ENCODE results near the gene SLC25A13.
"Not testable (repeated sequence)": the region's sequence is repeated elsewhere in the genome, so short reads cannot be mapped to it uniquely, and the experiment has no call there.

SLC25A13 gene

DNA sequence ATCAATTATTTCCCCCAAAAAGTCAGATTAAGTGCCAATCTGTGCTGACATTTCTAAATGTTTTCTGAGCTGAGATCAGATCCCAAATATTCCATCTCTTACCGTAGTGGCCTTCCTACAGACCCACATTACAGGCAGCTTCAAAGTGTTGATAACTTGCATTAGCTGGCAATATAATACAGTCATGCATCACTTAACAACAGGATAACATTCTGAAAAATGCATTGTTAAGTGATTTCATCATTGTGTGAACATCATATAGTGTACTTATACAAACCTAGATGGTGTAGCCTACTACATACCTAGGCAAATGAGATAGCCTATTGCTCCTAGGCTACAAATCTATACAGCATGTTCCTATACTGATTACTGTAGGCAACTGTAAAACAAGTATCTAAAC, 22.4 kb downstream of the SLC25A13 start:
- no peak for DNase-seq (ENCODE audit: low read depth in 1 of 2, low spot score in 1 of 2)

DNA sequence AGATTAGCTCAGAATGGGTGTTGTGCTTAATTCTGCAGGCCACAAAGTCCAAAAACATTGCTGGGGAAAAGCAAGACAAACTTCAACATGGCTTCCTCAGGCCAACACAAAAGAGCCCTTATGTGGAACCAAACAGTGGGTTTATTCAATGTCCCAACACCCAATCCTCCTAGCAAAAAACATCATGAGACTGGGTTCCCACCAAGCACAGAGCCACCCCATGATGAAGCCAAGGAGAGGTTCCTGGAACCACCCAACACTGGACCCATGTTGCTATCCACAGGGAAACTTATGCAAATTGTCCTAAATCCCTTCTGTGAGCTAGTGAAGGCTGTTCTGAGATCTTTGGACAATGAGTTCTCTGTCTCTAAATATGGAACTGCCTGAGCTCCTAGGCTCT, 24.0 kb downstream of the SLC25A13 start:
- DNase-seq (ENCODE audit: low read depth in 1 of 2, low spot score in 1 of 2) = no peak

DNA sequence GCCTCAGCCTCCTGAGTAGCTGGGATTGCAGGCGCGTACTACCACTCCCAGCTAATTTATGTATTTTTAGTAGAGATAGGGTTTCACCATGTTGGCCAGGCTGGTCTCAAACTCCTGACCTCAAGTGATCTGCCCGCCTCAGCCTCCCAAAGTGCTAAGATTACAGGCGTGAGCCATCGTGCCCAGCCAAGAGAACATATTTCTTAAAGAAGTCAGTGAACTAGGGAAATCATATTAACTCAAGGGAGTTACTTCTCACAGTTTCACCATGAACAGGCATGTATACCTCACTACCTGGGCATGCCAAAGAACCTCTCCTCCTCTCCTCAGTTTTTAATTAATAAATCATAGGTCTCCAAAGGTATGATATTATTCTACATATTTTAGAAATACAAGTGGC, 24.5 kb downstream of the SLC25A13 start:
- DNase-seq (ENCODE audit: low read depth in 1 of 2, low spot score in 1 of 2) = not testable (repeated sequence)

DNA sequence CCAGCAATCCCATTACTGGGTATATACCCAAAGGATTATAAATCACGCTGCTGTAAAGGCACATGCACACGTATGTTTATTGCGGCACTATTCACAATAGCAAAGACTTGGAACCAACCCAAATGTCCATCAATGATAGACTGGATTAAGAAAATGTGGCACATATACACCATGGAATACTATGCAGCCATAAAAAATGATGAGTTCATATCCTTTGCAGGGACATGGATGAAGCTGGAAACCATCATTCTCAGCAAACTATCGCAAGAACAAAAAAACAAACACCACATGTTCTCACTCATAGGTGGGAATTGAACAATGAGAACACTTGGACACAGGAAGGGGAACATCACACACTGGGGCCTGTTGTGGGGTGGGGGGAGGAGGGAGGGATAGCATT, 28.0 kb downstream of the SLC25A13 start:
- DNase-seq (ENCODE audit: low read depth in 1 of 2, low spot score in 1 of 2) = not testable (repeated sequence)

DNA sequence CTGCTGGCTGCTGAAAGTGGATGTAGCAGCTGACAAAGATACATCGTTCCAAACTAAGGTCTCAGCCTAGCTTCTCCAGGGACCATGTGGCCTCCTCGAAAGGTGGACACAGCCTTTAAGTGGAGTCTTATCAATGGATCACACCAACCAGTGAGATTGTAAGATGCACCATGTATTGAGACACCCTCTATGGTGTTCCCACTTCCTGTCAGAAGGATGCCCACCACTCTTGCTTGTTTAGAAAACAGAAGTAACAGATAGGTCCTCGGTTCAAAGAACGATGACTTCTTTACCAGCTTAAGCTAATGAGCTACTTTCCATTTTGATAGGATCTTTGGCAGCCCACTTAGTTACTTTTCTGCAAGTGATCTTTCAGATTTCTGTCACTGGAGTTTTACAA, 34.3 kb downstream of the SLC25A13 start:
- DNase-seq (ENCODE audit: low read depth in 1 of 2, low spot score in 1 of 2) = no peak

DNA sequence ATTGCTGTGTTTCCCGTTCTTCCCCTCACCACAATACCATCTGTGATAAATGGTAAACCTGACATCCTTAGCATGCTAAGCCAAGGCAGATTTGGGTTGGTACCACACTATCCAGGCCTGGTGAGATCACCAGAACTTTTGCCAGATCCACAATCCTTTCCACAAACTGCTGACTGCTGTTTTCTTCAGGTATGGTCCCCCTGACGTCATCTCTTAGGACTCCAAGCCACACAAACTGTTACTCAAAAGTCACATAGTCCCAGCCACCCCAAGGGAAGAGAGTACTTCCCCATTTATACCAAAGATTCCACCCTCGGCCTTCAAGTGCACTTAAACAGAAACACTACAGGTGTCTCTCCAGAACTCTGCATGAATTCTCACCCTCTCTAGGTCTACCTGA, 34.8 kb downstream of the SLC25A13 start:
- DNase-seq (ENCODE audit: low read depth in 1 of 2, low spot score in 1 of 2) = no peak

DNA sequence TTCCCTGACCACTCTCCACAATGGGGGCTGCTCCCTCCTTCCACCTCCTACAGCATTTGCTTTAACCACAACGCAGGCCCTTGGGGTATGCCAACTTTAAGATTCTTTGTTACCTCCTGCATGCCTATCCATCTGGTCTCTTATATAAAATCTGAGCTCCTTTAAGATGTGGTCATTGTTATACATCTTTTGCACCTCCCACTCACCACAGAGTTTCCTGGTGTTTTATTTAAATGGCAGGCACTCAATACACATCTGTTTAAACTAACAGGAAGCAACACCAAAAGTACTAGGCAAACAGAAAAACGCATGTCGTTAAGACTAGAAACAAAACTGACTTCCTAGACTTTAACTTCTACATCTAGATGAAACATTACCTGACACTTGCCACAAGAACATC, 36.3 kb downstream of the SLC25A13 start:
- no peak for DNase-seq (ENCODE audit: low read depth in 1 of 2, low spot score in 1 of 2)

DNA sequence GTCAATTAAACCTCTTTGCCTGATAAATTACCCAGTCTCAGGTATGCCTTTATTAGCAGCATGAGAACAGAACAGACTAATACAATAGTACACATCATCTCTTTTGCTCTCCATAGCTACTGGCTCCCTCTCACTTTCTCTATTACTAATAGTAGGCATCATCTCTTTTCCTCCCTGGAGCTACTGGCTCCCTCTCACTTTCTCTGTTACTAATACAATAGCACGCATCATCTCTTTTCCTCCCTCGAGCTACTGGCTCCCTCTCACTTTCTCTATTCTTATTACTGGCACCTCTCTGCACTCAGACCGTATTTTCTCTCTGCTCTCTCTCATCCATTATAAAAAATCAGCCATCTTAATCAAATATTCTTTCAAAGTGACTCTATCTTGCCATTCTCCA, 37.1 kb downstream of the SLC25A13 start:
- no peak for DNase-seq (ENCODE audit: low read depth in 1 of 2, low spot score in 1 of 2)

DNA sequence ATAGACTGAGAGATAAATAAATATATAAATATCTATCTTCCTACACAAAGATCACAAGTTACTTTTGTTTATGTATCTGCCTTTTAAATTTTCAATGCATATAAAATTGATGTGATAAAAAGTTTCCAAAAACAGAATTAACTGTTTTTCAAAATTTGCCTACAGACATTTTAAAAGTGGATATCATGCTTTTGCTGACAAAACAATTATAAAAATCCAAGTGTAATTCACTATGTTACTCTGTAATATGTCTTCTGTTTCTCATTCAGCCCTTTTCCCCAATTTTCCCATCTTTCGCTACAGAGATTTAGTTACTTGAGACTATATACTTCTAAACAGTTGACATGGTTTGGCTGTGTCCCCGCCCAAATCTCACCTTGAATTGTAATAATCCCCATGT, 37.7 kb downstream of the SLC25A13 start:
- DNase-seq (ENCODE audit: low read depth in 1 of 2, low spot score in 1 of 2) = no peak

DNA sequence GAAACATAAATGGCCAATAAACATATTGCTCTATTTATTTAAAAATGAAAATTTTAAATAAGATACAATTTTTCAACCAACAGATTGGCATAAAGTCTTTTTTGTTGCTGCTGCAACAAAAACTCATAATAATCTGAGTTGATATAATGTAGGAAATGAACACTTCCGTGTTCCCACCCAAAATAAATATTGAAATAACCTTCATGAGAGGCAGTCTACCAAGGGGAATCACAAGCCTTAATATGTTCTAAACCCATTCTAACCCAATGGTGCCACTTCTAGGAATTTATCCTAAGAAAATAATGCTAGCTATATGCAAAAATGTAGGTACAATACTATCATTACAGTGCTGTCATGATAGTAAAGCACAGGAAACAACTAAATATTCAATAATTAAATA, 39.1 kb downstream of the SLC25A13 start:
- no peak for DNase-seq (ENCODE audit: low read depth in 1 of 2, low spot score in 1 of 2)

DNA sequence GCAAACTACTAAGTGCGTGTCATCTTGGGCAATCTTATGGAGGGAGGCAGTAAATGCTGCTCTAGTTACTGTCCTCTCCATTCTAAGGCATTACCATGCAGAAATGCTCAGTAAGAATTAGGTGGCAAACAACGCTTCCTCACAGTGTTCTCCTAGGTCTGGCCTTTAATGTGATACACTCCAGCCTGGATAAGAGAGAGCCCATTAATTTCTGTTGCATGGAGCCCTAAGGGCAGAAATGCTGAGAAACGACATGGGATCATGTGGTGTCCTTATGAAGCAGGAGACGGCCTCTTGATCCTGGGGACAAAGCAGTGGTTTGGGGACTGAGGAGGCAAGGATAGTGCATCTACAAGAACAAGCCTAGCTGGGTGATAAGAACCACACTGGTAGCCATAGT, 44.0 kb downstream of the SLC25A13 start:
- DNase-seq (ENCODE audit: low read depth in 1 of 2, low spot score in 1 of 2) = no peak

DNA sequence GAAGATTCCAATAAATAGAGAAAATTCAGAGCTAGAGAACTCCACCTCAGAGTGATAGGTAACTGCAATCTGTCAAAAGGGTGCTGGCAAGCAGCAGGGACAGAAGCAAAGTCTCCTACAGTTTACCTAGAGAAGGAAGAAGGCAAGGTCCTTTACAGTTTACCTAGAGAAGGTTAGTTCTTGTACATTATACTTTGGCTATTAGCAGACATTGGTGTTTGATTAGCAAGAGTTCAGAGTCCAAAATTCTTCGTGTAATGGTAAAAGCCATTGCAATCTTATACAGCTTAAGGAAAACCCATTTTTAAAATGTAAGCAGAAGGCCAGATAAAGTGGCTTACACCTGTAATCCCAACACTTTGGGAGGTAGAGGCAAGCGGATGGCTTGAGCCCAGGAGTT, 45.9 kb downstream of the SLC25A13 start:
- no peak for DNase-seq (ENCODE audit: low read depth in 1 of 2, low spot score in 1 of 2)

DNA sequence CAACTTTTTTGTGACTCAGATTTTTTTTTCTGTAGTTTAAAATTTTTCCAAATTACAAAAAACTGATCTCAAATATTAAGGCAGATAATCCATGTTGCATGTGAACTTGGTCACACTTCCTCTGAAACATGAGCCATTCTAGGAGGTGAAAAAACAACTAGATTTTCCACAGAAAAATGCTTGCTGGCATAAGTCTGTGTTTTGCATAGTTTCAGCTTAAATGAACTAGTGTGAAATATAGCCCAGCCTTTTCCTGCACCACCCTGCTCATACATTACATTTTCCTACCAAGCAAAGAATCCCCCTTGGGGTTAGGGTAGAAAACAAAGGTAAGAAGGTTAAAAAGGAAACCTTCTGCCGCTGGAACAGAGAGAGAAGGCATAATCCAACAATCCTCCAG, 48.2 kb downstream of the SLC25A13 start:
- DNase-seq (ENCODE audit: low read depth in 1 of 2, low spot score in 1 of 2) = no peak

DNA sequence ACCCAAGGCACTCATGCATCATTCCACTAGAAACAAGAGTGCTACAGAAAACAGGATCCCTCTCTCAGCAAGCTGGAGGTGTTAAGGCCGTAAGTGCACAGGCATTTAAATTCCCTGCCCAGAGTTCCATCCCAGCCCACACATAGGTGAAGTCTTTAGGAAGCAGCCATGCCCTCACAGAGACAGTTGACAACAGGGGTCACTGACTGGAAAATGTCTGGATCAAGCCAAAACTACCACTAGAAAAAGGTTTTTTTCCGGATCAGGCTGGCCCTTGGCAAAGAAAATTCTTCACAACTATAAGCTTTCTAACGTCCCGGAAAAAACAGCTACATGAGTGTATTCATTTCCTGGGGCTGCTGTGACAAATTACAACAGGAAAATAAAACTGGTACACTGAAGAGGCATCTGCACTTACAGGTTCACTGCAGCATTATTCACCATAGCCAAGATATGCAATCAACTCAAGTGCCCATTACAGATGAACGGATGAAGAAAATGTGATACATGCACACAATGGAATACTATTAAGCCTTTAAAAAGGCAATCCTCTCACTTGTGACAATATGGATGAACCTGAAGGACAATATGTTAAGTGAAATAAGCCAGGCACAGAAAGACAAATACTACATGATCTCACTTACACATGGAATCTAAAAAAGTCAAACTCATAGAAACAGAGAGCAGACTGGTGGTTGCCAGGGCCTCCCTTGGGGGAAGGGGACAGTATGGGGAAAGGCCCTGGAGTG, 52.5 kb downstream of the SLC25A13 start:
- no peak for DNase-seq (ENCODE audit: low read depth in 1 of 2, low spot score in 1 of 2)

DNA sequence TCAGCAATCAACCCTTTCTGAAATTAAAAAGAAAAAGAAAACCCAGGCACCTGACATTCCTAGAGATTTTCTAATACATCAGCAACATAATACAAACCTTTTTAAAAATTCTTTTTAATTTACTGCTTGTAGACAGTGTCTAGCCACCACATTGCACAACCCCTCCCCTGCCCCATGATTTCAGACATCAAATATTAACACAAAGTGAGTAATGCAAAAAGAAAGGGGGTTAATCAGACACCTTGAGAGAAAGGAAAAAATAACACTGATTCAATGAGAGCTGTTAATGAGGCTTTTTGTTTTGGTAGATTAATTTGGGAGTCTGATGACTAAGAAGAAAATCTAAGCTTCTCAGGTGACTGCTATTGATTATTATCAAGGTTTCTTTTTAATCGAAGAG, 55.3 kb downstream of the SLC25A13 start:
- no peak for DNase-seq (ENCODE audit: low read depth in 1 of 2, low spot score in 1 of 2)

DNA sequence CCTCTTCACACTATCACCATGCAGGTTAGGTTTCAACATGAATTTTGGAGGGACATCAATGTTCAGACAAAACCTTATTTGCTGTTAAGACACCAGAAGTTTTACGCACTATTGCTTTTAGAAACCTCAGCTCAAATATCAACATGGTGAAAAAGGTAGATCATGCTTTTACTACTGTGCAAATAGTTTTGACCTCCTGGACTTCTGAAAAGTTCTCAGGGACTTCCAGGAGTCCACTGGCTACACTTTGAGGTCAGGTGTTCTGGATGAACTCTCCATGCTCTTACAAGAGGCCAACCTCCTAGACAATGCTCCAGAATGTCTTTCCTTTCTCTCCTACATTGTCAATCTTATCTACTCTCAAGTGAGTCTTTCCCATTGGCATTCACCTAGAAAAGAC, 55.9 kb downstream of the SLC25A13 start:
- no peak for DNase-seq (ENCODE audit: low read depth in 1 of 2, low spot score in 1 of 2)

DNA sequence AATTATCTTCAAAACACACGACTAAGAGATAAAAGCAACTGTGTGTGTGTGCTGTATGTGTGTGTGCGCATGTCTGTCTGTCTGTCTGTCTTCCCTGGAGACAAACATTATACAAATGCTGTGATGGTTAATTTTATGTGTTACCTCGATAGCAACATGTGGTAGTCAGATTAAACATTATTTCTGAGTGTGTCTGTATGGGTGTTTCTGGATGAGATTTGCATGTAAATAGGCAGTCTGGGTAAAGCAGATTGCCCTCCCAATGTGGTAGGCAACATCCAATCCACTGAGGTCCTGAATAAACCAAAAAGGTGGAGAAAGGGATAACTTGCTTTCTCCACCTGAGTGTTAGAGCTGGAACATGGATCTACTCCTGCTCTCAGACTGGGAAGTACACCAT, 67.9 kb downstream of the SLC25A13 start:
- no peak for DNase-seq (ENCODE audit: low read depth in 1 of 2, low spot score in 1 of 2)

DNA sequence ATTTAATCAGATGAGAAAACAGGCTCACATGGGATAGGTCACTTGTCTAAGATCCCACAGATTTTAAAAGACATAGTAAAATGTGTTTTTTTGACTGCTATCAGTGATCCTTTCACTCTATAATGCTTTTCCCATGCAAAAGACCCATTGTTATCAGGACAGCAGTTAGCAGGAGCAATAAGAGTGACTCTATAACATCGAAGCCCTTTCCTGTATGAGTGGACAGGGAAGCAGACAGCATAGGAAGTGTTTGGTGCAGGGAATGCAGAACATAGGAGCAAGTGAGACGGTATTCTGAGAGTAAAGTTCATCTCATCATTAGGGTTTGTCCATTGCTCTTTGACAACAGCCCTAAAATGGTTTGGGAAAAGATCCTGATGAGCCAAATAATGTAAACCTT, 68.5 kb downstream of the SLC25A13 start:
- no peak for DNase-seq (ENCODE audit: low read depth in 1 of 2, low spot score in 1 of 2)

DNA sequence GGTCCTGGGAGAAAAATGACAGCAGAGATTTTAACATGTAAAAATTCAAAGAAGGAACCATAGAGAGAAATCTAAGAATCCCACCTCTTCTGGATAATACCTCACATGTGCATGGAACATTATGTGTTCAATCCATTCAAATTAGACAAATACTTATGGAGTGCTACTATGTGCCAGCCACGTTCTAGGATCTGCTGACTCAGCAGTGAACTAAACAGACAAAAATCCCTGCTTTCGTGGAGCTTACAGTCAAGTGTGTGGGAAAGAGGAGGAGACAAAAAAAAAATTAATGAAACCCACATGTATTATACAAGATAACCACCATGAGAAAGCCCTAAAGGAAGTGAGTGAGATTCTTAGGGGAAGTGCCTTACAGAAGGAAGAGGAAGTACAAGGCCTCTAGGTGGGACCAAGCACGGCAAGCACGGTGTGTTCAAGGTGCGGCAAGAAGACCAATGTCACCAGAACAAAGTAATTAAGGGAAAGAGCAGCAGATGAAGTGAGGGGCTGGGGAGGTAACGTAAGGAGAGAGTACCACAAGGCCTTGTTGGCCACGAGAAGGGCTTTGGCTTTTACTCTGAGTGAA, 71.0 kb downstream of the SLC25A13 start:
- no peak for DNase-seq (ENCODE audit: low read depth in 1 of 2, low spot score in 1 of 2)

DNA sequence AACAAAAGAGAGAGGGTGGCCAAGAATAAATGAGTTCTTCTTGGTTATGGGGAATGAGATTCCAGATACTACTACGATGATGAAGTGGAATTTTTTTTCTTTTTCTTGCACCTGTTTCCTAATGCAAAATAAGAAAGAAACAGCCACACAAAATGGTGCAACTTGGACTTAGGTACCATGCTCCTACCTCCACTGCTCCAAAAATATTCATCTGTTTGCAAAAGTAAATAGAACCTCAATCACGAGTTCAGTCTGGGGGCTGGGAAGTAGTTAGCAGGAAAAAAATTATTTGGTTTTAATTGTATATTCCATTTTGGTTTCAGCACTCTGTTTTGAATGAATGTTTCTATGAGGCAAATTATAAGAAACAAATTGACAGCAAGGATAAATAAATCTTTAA, 73.5 kb downstream of the SLC25A13 start:
- DNase-seq (ENCODE audit: low read depth in 1 of 2, low spot score in 1 of 2) = no peak

DNA sequence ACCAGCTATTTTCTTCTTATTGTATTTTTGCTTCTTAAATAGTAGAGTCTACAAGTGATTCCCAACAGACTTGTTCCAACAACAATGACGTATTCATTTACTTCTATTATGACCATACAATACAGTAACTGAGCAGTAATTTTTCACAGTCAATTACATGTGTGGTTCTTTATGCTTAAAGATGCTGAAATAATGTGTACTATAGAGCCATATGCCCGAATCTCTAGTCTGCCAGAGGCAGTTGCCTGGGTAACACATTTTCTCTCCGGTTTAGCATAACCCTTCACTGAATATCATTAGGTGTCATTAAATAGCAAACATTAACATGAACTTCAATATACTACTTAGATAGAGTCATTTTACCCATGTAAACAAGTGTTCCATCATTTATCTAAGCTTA, 75.0 kb downstream of the SLC25A13 start:
- no peak for DNase-seq (ENCODE audit: low read depth in 1 of 2, low spot score in 1 of 2)

DNA sequence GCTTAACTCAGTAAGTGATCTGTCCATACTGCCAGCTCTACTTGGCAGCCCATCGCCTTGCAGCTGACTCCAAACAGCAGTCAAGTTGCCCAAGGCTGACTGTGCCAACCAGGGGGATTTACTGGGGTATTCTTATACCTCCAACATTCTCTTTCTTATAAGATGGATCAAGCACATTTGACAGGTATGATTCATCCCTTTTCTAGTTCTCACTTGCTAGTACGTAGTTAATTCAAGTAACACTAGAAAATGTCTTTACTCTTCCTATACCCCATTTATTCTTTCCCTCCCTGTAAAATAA, 77.0 kb downstream of the SLC25A13 start:
- DNase-seq (ENCODE audit: low read depth in 1 of 2, low spot score in 1 of 2) = no peak

DNA sequence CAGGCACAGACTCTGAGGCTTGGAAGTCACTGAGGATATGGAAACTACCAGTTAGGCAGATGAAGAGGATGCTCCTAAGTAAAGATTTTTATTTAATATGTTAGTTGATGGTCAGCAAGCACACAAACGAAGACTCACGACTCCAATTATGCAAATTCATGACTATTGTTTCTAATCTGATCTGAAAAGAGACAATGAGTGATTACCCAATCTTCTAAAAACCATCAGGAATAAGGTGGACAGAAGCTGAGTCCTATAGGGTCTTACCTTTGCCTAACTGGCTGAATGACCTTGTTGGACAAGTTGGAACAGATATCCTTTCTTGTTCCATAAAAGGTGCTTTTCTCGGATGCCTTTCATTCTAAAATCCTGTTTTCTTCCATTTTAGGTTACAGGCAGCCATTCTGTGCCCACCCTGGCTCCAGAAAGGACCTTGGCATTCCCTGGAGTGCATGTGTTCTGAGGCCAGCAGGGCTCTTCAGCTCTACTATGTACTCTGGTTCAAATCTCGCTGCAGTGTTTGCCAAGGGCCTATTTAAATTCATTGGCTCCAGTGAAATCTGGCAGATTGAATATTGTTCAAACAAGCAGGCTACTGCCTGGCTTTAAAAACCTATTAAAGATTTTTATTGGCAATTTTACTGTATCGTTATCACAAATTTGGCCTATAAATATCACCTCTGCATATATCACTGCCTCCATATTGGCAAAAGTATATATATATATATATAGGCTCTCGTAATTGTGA, 77.5 kb downstream of the SLC25A13 start:
- DNase-seq (ENCODE audit: low read depth in 1 of 2, low spot score in 1 of 2) = no peak
